ENCODE measurements around the gene SKOR2.

DNA sequence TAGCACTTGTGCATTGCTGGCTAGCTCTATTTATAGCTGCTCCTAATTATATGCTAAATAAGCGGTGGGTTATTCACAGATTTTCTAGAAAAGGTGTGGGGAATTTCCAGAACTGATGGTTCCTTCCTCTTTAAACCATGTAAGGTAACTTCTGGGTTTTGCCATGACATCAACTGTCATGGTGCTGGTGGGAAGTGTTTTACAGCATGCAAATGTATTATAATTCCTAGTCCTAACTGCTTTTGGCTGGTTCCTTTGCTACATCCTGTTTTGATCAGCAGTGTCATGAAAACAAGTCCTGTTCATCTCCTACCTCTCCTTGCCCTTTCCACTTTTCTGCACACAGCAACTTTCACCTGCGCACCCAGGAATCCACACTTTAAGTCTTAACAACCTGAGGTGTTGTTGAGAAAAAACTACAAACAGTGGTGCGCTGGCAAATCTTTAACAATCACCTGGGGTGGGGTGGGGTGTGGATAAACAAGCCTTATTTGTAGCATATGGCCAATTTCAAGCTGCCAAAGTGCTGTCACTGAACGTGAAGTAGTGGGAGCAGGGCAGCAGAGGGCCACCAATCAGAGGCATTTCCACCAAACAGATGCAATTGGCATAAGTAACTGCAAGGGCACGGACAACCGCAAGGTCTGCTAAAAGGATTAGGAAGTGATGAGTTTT lies 33.4 kb upstream of the SKOR2 start:
- TF ChIP-seq, protein P1, sequence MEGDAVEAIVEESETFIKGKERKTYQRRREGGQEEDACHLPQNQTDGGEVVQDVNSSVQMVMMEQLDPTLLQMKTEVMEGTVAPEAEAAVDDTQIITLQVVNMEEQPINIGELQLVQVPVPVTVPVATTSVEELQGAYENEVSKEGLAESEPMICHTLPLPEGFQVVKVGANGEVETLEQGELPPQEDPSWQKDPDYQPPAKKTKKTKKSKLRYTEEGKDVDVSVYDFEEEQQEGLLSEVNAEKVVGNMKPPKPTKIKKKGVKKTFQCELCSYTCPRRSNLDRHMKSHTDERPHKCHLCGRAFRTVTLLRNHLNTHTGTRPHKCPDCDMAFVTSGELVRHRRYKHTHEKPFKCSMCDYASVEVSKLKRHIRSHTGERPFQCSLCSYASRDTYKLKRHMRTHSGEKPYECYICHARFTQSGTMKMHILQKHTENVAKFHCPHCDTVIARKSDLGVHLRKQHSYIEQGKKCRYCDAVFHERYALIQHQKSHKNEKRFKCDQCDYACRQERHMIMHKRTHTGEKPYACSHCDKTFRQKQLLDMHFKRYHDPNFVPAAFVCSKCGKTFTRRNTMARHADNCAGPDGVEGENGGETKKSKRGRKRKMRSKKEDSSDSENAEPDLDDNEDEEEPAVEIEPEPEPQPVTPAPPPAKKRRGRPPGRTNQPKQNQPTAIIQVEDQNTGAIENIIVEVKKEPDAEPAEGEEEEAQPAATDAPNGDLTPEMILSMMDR (IDR thresholded peaks at IDR 0.05) = no peak
- no peak for TF ChIP-seq EP300 (IDR thresholded peaks at IDR 0.05)
- no peak for TF ChIP-seq POLR2A (IDR thresholded peaks at IDR 0.05)
